H9 (cell line): ENCODE results near the gene RLN1. TPM values are rescaled to one million over a fixed set of nuclear protein-coding genes. Genes with fewer than 3 reads are reported as not detected.

ENCODE experiments used
- DNase-seq: peaks from one replicate; pipeline ENCODE4 v3.0.0-alpha.2; 2017
- H2AFZ ChIP-seq: one replicate; pipeline ENCODE4 v1.6.1; 2013; ENCODE audit warnings: mild to moderate bottlenecking, low read length, control low read depth, moderate library complexity
- H2AK5ac ChIP-seq: 2 replicates; pipeline ENCODE4 v1.6.1; 2013; ENCODE audit warnings: low read length, control low read depth, mixed read lengths; ENCODE audit not compliant: insufficient read length
- H2BK120ac ChIP-seq: one replicate; pipeline ENCODE4 v1.6.1; 2013; ENCODE audit warnings: low read depth, mild to moderate bottlenecking, low read length, control low read depth, inconsistent platforms; ENCODE audit not compliant: poor library complexity, severe bottlenecking
- H2BK12ac ChIP-seq: 2 replicates; pipeline ENCODE4 v1.6.1; 2013; ENCODE audit warnings: low read length, control low read depth, mixed read lengths, low read depth; ENCODE audit not compliant: insufficient read length
- H2BK15ac ChIP-seq: 2 replicates; pipeline ENCODE4 v1.6.1; 2013; ENCODE audit warnings: low read depth, low read length, control low read depth
- H2BK20ac ChIP-seq: one replicate; pipeline ENCODE4 v1.6.1; 2013; ENCODE audit warnings: low read depth, mild to moderate bottlenecking, low read length, control low read depth, inconsistent platforms; ENCODE audit not compliant: poor library complexity, severe bottlenecking
- H2BK5ac ChIP-seq: 2 replicates; pipeline ENCODE4 v1.6.1; 2013; ENCODE audit warnings: low read length, control low read depth, mixed read lengths; ENCODE audit not compliant: insufficient read length
- H3K14ac ChIP-seq: 2 replicates; pipeline ENCODE4 v1.6.1; 2013; ENCODE audit warnings: low read length, control low read depth; ENCODE audit not compliant: insufficient read depth
- H3K18ac ChIP-seq: 2 replicates; pipeline ENCODE4 v1.6.1; 2013; ENCODE audit warnings: low read depth, mild to moderate bottlenecking, mixed read lengths, low read length, control low read depth; ENCODE audit not compliant: insufficient read length
- H3K23ac ChIP-seq: 2 replicates; pipeline ENCODE4 v1.6.1; 2013; ENCODE audit warnings: low read length, control low read depth, mixed read lengths, low read depth; ENCODE audit not compliant: insufficient read length
- H3K23me2 ChIP-seq: 2 replicates; pipeline ENCODE4 v1.6.1; 2013; ENCODE audit warnings: low read depth, mild to moderate bottlenecking, mixed read lengths, low read length, control low read depth; ENCODE audit not compliant: insufficient read length, poor library complexity, severe bottlenecking
- H3K27ac ChIP-seq: 2 replicates; pipeline ENCODE4 v1.5.1; 2013; ENCODE audit warnings: low read length, control low read depth, mixed read lengths, low read depth; ENCODE audit not compliant: insufficient read length
- H3K27me3 ChIP-seq: 2 replicates; pipeline ENCODE4 v1.6.1; 2013; ENCODE audit warnings: low read length, control low read depth, inconsistent platforms; ENCODE audit not compliant: insufficient read depth
- H3K4ac ChIP-seq: 2 replicates; pipeline ENCODE4 v1.6.1; 2013; ENCODE audit warnings: low read depth, mild to moderate bottlenecking, control low read depth, inconsistent platforms, low read length, moderate library complexity
- H3K4me1 ChIP-seq: 2 replicates; pipeline ENCODE4 v1.6.1; 2013; ENCODE audit warnings: low read length, control low read depth, inconsistent platforms; ENCODE audit not compliant: insufficient read depth
- H3K4me2 ChIP-seq: 2 replicates; pipeline ENCODE4 v1.6.1; 2013; ENCODE audit warnings: low read length, control low read depth, mixed read lengths; ENCODE audit not compliant: insufficient read length, insufficient read depth
- H3K56ac ChIP-seq: 2 replicates; pipeline ENCODE4 v1.6.1; 2013; ENCODE audit warnings: low read depth, mild to moderate bottlenecking, mixed read lengths, low read length, control low read depth; ENCODE audit not compliant: insufficient read length
- H3K79me1 ChIP-seq: 2 replicates; pipeline ENCODE4 v1.6.1; 2013; ENCODE audit warnings: low read depth, mild to moderate bottlenecking, moderate library complexity, low read length, control low read depth, inconsistent platforms; ENCODE audit not compliant: insufficient read depth, poor library complexity, severe bottlenecking
- H3K79me2 ChIP-seq: 2 replicates; pipeline ENCODE4 v1.6.1; 2013; ENCODE audit warnings: low read length, control low read depth, inconsistent platforms; ENCODE audit not compliant: insufficient read depth
- H3K9ac ChIP-seq: 2 replicates; pipeline ENCODE4 v1.6.1; 2013; ENCODE audit warnings: low read length, control low read depth, mixed read lengths; ENCODE audit not compliant: insufficient read length; ENCODE audit errors: extremely low read depth
- H3K9me3 ChIP-seq: one replicate; pipeline ENCODE4 v1.6.1; 2013; ENCODE audit warnings: low read depth, low read length, inconsistent platforms; ENCODE audit not compliant: control insufficient read depth
- H3T11ph ChIP-seq: one replicate; pipeline ENCODE4 v1.6.1; 2013; ENCODE audit warnings: mild to moderate bottlenecking, low read length, control low read depth, inconsistent platforms
- H4K20me1 ChIP-seq: one replicate; pipeline ENCODE4 v1.6.1; 2013; ENCODE audit not compliant: control insufficient read depth, insufficient read length, insufficient read depth
- H4K5ac ChIP-seq: 2 replicates; pipeline ENCODE4 v1.6.1; 2013; ENCODE audit warnings: low read depth, mild to moderate bottlenecking, mixed read lengths, low read length, control low read depth; ENCODE audit not compliant: insufficient read length
- H4K8ac ChIP-seq: replicated peaks from 2 replicates; pipeline ENCODE4 v1.6.1; 2013; ENCODE audit warnings: low read length, control low read depth, mixed read lengths, low read depth; ENCODE audit not compliant: insufficient read length
- H4K91ac ChIP-seq: 2 replicates; pipeline ENCODE4 v1.6.1; 2013; ENCODE audit warnings: low read depth, mild to moderate bottlenecking, moderate library complexity, mixed read lengths, low read length, control low read depth; ENCODE audit not compliant: insufficient read length
- H3K27ac Mint-ChIP-seq, 3 experiments: 2 replicates in 2 of 3; 3 replicates in 1 of 3; pipeline ENCODE4 v1.8.0; 2020 to 2021; ENCODE audit warnings: mixed read lengths in 3 of 3, mild to moderate bottlenecking in 1 of 3, moderate library complexity in 1 of 3
- H3K27me3 Mint-ChIP-seq: 2 replicates; pipeline ENCODE4 v1.8.0; 2021; ENCODE audit warnings: low read depth, mild to moderate bottlenecking, moderate library complexity, mixed read lengths
- H3K36me3 Mint-ChIP-seq, 3 experiments: 2 replicates in 2 of 3; 3 replicates in 1 of 3; pipeline ENCODE4 v1.8.0; 2020 to 2021; ENCODE audit warnings: low read depth in 3 of 3, mixed read lengths in 3 of 3; ENCODE audit not compliant: insufficient read depth in 1 of 3
- H3K4me1 Mint-ChIP-seq, 2 experiments: 2 replicates each; pipeline ENCODE4 v1.8.0; 2020; ENCODE audit warnings: mixed read lengths in 2 of 2
- H3K4me3 Mint-ChIP-seq, 2 experiments: 2 replicates in 1 of 2; 3 replicates in 1 of 2; pipeline ENCODE4 v1.8.0; 2020 to 2021; ENCODE audit warnings: mild to moderate bottlenecking in 2 of 2, mixed read lengths in 2 of 2, moderate library complexity in 1 of 2
- H3K9me3 Mint-ChIP-seq, 2 experiments: 2 replicates in 1 of 2; 3 replicates in 1 of 2; pipeline ENCODE4 v1.8.0; 2020; ENCODE audit warnings: mild to moderate bottlenecking in 2 of 2, mixed read lengths in 2 of 2, moderate library complexity in 1 of 2
- total RNA-seq: library from RNA; stranded (reverse); gene quantifications from 2 replicates; pipeline ENCODE4 v1.2.1, GENCODE V29; 2021
- TF ChIP-seq, protein P1 (sequence below): fragments of 200-600 bp; sonication (generic); conservative IDR thresholded peaks from 3 replicates; pipeline ENCODE4 v1.8.0; 2021; ENCODE audit warnings: antibody characterized with exemption, mild to moderate bottlenecking

The RLN1 gene
- total RNA-seq, 1 experiment from 2014 or later, result 0.52 TPM

DNA sequence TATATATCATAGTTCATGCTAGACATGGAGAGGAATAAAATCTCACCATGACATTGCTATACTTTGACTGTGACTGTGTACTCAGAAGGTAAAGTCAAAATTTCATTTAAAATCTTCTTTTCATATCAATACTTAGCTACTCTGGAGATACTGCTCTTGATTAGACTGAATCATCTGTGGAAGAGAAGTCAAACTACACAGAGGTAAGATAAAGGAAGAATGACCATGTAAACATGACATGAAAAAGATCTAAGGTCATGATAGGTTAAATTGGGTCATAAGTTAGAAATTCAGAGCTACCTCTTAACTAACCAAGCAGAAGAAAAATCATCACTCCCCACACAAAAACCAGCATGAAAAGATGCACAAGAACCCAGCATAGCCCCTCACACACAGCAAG lies 44.8 kb upstream of the RLN1 start:
- Histone ChIP-seq H3K23me2 (no peaks in the 10 kb centered on the region), H4K5ac (no peak overlapping the region), H2BK20ac (no peak overlapping the region), H3K9me3 (no peaks in the 10 kb centered on the region), H3T11ph (no peak overlapping the region), H3K56ac (no peak overlapping the region), H2AFZ (no peak overlapping the region), H3K79me1 (no peaks in the 10 kb centered on the region), H3K4ac (no peak overlapping the region), H3K9ac (no peak overlapping the region), H3K14ac (no peak overlapping the region), H4K91ac (no peak overlapping the region), H3K27ac (no peak overlapping the region), H4K20me1 (no peaks in the 10 kb centered on the region), H2BK120ac (no peak overlapping the region), H3K23ac (no peak overlapping the region), H3K4me2 (no peak overlapping the region), H3K4me1 (no peaks in the 10 kb centered on the region), H3K79me2 (no peaks in the 10 kb centered on the region), H2BK15ac (no peak overlapping the region), H3K18ac (no peak overlapping the region), H2BK5ac (no peak overlapping the region), H2AK5ac (no peak overlapping the region), H2BK12ac (no peak overlapping the region), H4K8ac (no peak overlapping the region), H3K27me3 (no peaks in the 10 kb centered on the region)
- H3K4me1 Mint-ChIP-seq, result peaks cover 0 to 3% of the 10 kb centered on the region in 2 experiments; a peak in 2 of 4 replicates
- no peak overlapping the region for H3K4me3 Mint-ChIP-seq
- H3K36me3 Mint-ChIP-seq, result no peaks in the 10 kb centered on the region; a peak in 1 of 7 replicates
- H3K27me3 Mint-ChIP-seq, result no peaks in the 10 kb centered on the region; the same call in 1 of the 2 replicates
- no peak overlapping the region for H3K27ac Mint-ChIP-seq
- no peaks in the 10 kb centered on the region for H3K9me3 Mint-ChIP-seq
- TF ChIP-seq, protein P1, sequence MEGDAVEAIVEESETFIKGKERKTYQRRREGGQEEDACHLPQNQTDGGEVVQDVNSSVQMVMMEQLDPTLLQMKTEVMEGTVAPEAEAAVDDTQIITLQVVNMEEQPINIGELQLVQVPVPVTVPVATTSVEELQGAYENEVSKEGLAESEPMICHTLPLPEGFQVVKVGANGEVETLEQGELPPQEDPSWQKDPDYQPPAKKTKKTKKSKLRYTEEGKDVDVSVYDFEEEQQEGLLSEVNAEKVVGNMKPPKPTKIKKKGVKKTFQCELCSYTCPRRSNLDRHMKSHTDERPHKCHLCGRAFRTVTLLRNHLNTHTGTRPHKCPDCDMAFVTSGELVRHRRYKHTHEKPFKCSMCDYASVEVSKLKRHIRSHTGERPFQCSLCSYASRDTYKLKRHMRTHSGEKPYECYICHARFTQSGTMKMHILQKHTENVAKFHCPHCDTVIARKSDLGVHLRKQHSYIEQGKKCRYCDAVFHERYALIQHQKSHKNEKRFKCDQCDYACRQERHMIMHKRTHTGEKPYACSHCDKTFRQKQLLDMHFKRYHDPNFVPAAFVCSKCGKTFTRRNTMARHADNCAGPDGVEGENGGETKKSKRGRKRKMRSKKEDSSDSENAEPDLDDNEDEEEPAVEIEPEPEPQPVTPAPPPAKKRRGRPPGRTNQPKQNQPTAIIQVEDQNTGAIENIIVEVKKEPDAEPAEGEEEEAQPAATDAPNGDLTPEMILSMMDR, result no peak
- DNase-seq, result no peak
